GM21737 (cell line): ENCODE data around the gene LCT.
A peak's percentile ranks its signal among the peaks of the same experiment; 100 is the strongest.
"Not testable (repeated sequence)": the region's sequence is repeated elsewhere in the genome, so short reads cannot be mapped to it uniquely, and the experiment has no call there.

Experiments used
- ATAC-seq: cut with Tn5 transposase; IDR thresholded peaks from one replicate; pipeline ENCODE4 v1.9.1; 2021; ENCODE audit warnings: mild to moderate bottlenecking, moderate library complexity; ENCODE audit not compliant: unreplicated experiment

Gene LCT

GRCh38 chr2:135832891-135833290, 4.1 kb downstream of the LCT start:
- no peak for ATAC-seq

DNA sequence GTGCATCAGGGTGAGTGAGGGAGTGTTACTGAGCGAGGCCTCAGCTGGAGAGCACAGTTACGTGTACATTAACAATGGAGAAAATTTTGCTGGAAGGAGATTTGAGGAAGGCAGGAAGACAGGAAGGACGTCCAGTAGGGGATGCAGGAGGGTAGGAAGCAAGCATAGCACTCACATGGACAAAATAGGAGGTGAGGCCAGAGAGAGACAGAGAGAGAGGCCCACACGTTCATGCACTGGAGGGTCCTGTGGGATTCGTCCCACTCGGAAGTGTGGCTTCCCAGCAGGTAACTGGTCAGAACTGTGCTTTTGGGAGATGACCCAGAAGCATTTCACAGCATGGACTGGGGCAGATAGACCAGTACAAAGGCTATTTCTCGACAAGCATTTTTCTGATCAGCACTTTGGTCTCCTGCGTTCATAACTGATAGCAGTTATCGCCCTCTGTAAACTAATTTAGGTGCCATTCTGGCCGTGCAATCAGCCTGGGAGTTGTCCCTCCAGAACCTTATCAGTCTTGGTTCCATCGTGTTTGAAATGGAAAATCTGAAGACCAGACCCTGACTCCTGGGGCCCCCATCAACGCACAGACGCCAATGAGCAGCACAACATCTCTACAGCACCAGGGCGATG, 5.7 kb downstream of the LCT start:
- no peak for ATAC-seq

DNA sequence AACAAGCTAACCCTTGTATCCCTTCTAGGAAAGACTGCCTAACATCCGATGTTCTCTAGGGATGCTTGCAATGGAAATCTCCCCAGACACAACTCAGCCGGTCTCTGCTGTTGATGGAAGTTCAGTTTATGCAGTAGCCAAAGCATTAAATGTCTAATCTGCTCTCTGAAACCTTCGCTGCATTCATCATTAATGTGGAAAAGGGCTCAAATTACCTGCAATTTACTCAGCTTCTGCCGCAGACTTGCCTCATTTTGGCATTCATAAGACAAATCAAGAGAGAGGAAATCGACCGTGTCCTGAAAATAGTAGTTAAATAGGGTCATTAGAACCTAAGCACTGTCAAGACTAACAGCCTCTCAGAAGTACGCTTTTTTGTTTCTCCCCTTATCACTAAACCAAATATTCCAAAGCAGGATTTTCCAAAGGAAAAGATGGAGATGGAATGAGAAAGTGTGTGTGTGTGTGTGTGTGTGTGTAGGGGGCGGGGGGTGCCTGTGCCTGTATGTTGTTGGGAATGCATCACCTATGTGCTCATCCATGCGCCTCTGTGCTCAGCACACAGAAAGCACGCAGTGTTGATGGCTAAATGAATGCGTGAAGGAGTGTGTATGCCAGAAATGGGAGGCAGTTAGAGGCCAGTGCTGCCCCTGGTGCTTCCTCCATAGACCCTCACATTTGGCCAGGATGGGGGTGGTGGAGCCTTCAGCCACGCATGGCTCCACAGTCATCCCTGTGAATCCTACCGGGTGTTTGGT, 7.4 kb downstream of the LCT start:
- ATAC-seq, result no peak

DNA sequence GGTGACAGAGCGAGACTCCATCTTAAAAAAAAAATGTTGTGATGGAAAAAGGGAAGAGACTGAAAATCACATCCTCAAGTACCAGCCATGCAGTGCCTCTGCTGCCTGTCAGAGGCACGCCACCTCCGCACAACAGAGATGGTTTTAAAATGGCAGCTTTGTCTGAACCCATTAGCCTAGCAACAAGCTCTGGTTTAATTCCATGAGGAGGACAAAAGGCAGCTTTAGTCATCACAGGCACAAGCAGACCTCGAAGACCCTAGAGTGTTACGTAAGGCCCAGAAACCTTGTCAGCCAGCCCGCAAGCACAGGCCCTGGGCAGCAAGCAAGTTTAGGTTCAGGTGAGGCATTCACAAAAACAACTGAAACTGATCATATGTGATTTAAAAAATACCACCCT, 10.4 kb downstream of the LCT start:
- no peak for ATAC-seq

GRCh38 chr2:135825550-135826176, 11.3 kb downstream of the LCT start:
- no peak for ATAC-seq

- ATAC-seq, result no peak
Measured at GRCh38 chr2:135825131-135825530, 11.9 kb downstream of the LCT start.

- ATAC-seq, result no peak
Measured at GRCh38 chr2:135822855-135823254, 14.1 kb downstream of the LCT start.

- no peak for ATAC-seq
Measured at GRCh38 chr2:135821190-135821589, 15.8 kb downstream of the LCT start.

DNA sequence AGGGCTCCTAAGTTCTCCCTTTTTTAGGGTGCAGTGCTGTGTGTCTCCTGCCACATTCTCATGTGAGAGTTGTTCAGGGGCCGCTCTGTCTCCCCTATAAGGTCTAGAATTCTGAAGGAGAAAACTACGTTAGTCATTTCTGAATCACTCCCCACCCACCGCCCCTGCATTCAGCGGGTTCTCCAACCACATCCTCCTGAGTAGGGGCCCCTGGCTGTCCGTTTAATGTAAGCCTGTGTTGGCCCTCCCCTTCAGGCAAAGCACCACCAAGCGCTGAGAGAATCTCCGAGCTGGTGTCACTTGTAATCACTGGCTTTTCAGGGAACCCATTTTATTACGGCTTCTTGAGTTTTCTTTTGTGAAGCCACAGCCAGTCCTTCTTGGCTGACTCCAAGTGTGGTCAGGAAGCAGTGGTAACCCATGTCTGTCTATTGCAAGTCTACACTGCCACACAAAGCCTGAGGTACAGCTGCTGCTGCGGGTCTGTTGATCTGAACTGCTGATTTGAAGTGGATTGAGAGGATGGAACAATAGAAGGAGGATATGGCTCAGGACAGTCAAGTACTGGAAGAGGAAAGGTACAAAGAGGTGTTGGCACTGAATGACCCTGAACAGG, 16.9 kb downstream of the LCT start:
- peak; percentile 91 for ATAC-seq

DNA sequence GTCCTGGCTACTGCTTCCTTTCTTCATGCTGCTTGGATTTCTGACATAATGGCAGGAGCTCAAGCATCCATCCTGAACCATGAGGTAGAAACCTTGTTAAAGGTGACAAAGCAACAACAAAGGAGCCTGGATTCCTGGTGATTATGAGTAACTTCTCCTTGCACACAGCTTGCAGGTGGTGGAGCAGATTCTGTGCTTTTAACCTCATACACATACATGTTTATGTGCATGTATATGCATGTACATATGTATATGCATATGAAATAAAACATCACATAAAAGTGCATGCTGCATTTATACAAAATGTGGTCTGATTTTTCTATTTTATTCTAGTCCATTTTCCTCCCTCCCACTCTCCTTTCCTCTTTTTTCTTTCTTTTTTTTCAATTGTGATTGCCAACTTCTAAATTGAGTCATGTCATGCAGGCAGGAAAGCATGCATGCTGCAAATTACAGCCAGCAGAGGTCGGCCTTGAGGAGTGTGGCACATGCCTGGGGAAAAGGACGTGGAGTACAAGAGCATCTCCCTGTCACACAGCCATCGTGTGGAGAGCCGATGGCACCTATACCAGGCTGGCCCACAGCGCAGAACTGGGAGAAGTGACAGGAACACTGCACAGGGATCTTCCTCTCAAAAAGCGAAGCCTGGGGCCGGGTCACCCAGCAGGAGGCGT, 17.9 kb downstream of the LCT start:
- ATAC-seq, result no peak

DNA sequence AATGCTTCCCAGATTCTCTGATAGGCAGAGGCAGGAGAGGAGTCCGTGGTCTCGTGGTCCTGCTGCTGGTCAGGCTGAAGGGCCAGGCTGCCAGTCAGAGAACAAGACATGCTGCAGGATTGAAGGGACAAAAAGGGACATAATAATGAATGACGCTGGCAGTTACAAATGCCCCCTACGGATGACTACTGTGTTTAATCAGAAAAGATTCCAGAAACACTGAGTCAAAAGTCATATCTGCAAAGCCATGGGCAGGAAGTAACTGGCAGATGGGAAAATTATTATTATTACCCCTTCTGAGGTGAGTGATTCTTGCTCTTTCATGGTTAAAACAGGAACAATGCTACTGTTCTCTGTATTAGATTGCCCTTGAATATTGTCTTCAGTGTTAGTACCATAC, 19.0 kb downstream of the LCT start:
- ATAC-seq, result no peak

- no peak for ATAC-seq
Measured at GRCh38 chr2:135817466-135817865, 19.5 kb downstream of the LCT start.

DNA sequence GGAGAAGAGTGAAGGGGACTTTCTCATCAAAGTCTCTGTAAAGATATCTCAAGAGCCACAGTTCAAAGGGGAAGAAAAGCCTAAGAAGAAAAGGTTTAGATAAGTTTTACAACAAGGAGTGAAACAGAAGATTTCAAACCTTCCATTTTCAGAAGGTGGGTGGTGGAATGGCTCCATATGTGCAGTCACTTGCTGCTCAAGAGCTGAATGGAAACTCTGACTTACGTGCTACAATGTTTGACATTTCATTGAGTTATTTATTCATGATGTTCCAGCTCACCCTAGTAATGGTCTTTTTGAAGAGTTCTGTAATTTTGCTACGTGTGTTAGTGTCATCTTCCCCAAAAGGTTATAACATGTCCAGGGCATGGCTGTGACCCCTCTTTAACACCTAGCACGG, 21.7 kb downstream of the LCT start:
- no peak for ATAC-seq

DNA sequence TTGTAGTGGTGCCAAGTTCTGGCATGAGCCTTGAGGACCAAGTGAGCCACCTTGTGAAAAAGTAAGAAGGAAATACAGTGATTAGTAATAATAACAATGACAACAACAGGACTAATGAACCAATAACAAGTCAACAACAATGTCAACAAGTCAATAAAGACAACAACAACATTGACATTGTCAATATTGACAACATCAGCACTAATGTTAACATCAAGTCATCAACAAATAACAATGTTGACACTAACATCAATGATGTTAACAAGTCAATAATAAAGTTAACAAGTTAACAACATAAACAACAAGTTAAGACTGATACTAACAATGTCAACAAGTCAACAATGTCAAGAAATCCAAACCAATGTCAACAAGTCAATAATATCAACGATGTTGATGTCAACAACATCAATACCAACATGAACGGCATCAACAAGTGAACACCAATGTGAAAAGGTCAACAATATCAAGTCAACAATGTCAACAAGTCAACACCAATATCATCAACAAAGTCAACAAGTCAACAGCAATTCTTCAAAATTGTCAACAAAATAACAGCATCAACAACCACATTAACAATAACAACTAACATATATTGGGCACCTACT, 24.0 kb downstream of the LCT start:
- no peak for ATAC-seq

DNA sequence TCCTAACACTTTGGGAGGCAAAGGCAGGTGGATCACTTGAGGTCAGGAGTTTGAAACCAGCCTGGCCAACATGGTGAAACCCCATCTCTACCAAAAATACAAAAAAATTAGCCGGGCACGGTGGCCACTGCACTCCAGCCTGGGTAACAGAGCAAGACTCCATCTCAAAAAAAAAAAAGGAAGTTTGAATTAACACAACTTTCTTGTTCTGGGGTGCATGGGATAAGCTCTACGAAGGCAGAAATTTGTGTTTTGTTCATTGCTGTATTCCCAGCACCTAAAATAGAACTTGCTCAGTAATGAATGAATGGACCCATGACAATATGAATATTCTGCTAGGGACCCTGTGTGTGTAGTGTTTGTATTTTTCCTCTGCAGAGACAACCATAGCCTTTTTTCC, 29.1 kb downstream of the LCT start:
- ATAC-seq, result not testable (repeated sequence)

DNA sequence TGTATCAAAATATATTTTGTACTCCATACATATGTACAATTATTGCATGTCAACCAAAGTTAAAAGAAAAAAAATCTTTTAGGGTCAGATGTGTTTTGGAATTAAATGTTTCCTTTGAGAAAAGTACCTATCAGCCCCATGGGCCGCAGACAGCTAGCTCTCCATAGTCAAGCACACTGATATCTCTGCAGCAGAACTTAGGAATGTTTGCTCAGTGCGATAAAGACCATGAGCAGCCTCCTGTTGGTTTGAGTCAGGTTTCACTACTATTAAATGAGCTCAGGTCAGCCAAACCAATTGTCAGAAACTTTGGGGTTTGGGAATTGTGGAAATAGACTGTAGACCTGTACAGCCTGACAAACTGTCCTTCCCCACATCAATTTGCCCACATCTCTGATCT, 33.7 kb downstream of the LCT start:
- ATAC-seq, result no peak

DNA sequence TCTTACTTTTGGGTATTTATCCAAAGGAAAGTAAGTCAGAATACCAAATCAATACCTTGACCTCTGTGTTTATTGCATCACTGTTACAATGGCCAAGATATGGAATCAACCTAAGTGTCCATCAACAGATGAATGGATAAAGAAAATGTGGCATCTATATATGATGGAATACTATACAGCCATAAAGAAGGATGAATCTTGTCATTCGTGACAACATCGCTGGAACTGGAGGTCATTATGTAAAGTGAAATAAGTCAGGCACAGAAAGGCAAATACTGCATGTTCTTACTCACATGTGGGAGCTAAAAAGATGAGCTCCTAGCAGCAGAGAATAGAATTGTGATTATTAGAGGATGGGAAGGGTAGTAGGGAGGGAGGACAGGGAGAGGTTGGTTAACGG, 34.6 kb downstream of the LCT start:
- no peak for ATAC-seq

GRCh38 chr2:135800513-135801460, 36.2 kb downstream of the LCT start:
- no peak for ATAC-seq

GRCh38 chr2:135799738-135800137, 37.2 kb downstream of the LCT start:
- ATAC-seq, result no peak

- no peak for ATAC-seq
Measured at GRCh38 chr2:135798762-135799161, 38.2 kb downstream of the LCT start.
